ENCODE measurements around the gene EXOC2. TPM values are rescaled to one million over a fixed set of nuclear protein-coding genes. Genes with fewer than 3 reads are reported as not detected.
"Not testable (repeated sequence)": the region's sequence is repeated elsewhere in the genome, so short reads cannot be mapped to it uniquely, and the experiment has no call there.

Gene EXOC2
- total and polyA plus RNA-seq, 5 experiments from 2014 or later: 28.6 to 40.3 (median 36.7) TPM

DNA sequence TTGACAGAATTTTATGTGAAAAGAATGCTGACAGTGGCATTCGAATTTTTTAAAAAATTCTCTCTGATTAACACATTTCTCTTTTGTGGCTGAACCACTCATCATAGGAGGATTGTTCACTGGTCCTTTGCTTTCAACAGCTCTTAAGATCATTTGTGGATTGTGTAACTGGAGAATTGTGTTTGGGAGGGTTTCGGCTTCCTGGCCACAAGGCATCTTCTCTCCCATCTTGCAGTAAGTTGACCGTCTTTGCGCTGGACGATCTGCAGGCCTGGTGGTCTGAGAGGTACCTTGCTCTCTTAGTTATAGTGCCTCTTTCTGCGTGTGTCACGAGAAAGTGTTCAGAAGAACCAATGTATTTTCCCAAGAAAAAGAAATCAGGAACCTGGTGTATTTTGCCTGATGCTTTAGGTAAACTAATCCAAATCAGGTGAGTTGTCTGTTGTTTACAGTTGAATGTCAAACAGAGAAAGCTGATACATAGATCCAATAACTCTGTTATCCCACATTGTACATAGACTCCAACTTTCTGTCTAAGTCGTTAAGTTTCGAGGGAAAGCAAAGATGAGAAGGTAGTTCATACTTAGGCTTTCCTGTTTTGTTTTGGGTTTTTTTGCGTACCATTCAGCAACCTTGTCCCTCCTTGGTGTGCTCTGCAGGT lies 14.8 kb upstream of the EXOC2 start:
- Mint-ChIP-seq H3K4me1 (peaks cover 10 to 22% (median 17%) of the 10 kb centered on the region in 4 donors), H3K36me3 (no peaks in the 10 kb centered on the region), H3K4me3 (no peak overlapping the region), H3K9me3 (no peaks in the 10 kb centered on the region), H3K27ac (no peak overlapping the region), H3K27me3 (peaks cover 3 to 14% (median 5%) of the 10 kb centered on the region in 5 donors)
- POLR2A ChIA-PET: no interaction called here
- no peak for ATAC-seq
- no peak for DNase-seq

DNA sequence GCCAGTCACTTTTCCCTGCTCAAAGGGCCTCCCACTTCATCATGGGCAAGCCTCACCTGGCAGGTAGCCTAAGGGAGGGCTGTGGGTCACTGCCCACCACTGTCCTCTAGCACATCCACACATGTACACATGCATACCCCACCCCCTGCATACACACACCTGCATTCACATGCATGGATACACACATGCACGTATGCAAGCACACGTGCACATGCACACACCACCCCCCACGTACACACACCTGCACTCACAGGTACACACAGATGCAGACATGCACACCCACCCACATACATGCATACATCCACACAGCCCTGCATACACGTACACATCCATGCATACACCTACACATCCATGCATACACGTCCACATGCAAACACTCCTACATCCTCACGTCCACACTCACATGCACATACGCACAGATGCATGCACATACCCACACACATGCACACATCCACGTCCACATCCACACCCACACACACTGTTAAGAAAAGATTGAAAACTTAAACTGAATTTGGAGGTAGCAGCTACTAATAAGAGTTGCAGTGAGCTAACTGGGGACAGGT lies 14.0 kb upstream of the EXOC2 start:
- ATAC-seq (no peak), DNase-seq (no peak)
- Mint-ChIP-seq H3K27me3 (peaks cover 3 to 14% (median 6%) of the 10 kb centered on the region in 5 donors), H3K27ac (no peak overlapping the region), H3K36me3 (no peaks in the 10 kb centered on the region), H3K4me1 (peaks cover 10 to 21% (median 16%) of the 10 kb centered on the region in 4 donors), H3K4me3 (no peak overlapping the region), H3K9me3 (no peaks in the 10 kb centered on the region)
- POLR2A ChIA-PET: no interaction called here

DNA sequence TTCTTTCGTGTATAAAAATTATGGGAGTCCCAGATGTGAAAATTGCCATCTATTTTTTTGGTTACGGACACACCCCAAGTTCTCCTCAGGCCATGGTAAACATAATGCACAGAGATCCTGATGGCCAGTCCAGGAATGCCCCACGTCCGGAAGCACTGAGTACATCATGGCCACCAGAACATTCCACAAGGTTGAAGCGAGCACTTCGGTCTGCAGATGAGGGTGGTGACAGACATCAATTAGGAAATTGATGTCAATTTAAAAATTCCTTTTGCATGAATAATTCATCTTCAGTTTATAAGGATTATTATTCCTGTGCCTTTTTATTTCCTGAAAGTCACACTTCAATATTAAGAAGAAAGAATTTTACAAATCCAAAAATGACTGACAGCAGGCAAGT lies 13.2 kb upstream of the EXOC2 start:
- no peak for ATAC-seq

DNA sequence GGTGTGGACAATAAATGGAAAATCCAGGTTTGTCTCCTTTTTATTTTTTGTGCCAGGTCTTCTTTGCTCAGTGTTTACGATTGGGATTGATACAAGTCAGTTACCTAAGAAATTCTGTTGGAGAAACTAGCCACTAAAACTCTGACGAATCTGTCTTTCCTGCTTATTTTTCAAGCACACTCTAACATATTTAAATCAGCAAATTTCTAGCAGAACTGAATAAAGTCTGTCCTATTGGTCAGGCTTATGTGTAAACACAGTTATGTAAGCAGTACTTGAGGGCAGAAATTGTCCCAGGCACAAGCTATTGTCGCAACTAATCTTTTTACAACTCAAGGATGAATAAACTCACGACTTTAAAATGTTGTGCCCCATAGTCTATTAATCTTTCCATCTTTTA lies 12.1 kb upstream of the EXOC2 start:
- H3K9me3 Mint-ChIP-seq: no peaks in the 10 kb centered on the region
- ATAC-seq (no peak), DNase-seq (no peak)
- H3K4me1 Mint-ChIP-seq: peaks cover 0 to 4% (median 1%) of the 10 kb centered on the region in 4 donors
- H3K4me3 Mint-ChIP-seq: no peak overlapping the region
- POLR2A ChIA-PET: no interaction called here
- H3K27me3 Mint-ChIP-seq: peaks cover 3 to 14% (median 8%) of the 10 kb centered on the region in 5 donors
- no peak overlapping the region for H3K27ac Mint-ChIP-seq
- H3K36me3 Mint-ChIP-seq: no peaks in the 10 kb centered on the region

More for the DNA sequence above, 13.2 kb upstream of the EXOC2 start:
- Mint-ChIP-seq H3K4me3 (no peak overlapping the region), H3K4me1 (peaks cover 5 to 14% (median 8%) of the 10 kb centered on the region in 4 donors), H3K36me3 (no peaks in the 10 kb centered on the region), H3K9me3 (no peaks in the 10 kb centered on the region), H3K27ac (no peak overlapping the region), H3K27me3 (peaks cover 3 to 14% (median 6%) of the 10 kb centered on the region in 5 donors)
- POLR2A ChIA-PET: no interaction called here
- no peak for DNase-seq

DNA sequence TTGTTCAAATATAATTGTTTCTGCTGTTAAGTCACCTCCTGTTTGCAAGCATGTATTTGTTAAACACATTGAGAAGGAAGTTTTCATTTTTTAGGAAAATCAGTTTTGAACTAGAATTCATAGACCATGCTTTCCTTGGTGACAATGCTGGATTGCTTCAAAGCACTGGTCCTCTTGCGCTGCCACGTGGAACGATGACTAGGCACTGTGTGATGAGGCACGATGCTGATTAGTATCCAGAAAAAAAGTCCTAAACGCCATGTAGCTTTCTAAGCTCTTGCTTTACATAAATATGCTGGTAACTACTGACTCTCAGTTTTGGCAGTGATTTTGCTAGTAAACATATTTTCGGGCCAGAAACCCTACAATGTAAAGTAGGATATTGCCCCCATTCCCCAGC lies 11.1 kb upstream of the EXOC2 start:
- no peak for DNase-seq
- ATAC-seq: no peak
- H3K4me1 Mint-ChIP-seq: no peaks in the 10 kb centered on the region
- H3K27me3 Mint-ChIP-seq: peaks cover 3 to 14% (median 8%) of the 10 kb centered on the region in 5 donors
- POLR2A ChIA-PET: no interaction called here
- no peak overlapping the region for H3K4me3 Mint-ChIP-seq
- H3K9me3 Mint-ChIP-seq: no peaks in the 10 kb centered on the region
- no peaks in the 10 kb centered on the region for H3K36me3 Mint-ChIP-seq
- no peak overlapping the region for H3K27ac Mint-ChIP-seq

DNA sequence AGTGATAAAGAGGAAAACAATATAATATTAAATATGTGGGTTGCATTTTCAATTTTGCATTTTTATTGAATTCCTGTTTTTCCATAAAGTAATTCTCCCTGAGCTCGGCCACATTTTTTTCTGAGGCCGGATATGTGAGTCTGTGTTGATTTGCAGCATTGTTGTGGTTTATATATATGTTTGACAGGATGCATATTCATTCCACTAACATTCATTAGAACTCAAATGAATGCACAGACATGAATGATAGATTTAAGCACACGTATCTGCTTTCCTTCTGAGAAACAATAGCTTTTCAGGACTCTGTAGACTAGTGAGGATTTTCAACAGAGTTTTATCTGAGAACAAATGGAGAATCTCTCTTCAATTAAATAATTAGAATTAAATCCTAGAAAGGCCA lies 10.6 kb upstream of the EXOC2 start:
- Mint-ChIP-seq H3K27me3 (peaks cover 3 to 14% (median 8%) of the 10 kb centered on the region in 5 donors), H3K27ac (no peak overlapping the region), H3K4me3 (no peak overlapping the region), H3K9me3 (no peaks in the 10 kb centered on the region), H3K36me3 (no peaks in the 10 kb centered on the region), H3K4me1 (no peaks in the 10 kb centered on the region)
- POLR2A ChIA-PET: no interaction called here
- DNase-seq (no peak), ATAC-seq (no peak)

DNA sequence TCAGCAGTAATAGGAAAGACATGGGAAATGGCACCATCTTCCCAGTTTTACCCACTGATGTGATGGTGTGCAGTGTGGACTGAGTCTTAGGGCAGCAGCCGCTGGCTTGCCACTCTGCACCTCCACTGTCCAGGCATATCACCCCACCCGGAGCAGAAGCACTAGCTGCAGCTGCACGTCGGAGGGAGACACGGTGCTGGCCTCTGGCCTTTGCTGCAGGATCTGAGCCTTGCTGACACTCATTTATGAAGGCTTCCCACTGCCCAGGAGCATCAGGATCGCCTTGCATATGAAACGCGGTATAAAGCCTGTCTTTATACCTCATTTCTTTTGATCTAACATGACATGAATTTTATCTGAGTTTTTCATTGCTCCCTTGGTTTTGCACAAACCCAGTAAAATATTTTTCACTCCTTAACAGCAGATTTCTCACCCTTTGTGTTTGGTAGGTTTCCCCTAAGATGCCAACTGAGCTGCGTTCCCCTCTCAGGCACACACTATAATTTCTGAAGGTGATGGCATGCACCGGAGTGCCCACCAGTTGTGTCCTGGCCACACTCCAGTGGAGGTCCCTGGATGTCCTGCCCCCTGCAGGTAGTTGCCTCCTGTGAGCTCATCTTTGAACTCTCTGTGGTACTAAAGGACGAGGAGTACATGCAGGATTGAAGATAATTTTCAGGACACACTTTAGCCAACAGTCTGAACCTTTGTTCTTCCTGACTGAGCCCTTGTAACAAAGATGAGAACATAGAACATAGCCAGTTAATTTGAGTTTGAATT lies 9.0 kb upstream of the EXOC2 start:
- ATAC-seq (no peak), DNase-seq (no peak)
- POLR2A ChIA-PET: interaction anchor here (0.9 kb wide), 1 partner anchor 10 kb away, joined by 3 read pairs; no protein-coding TSS in a partner anchor
- peaks cover 0 to 9% (median 4%) of the 10 kb centered on the region in 5 donors for H3K27me3 Mint-ChIP-seq
- H3K36me3 Mint-ChIP-seq: no peaks in the 10 kb centered on the region
- no peaks in the 10 kb centered on the region for H3K4me1 Mint-ChIP-seq
- H3K9me3 Mint-ChIP-seq: no peaks in the 10 kb centered on the region
- no peak overlapping the region for H3K27ac Mint-ChIP-seq
- no peak overlapping the region for H3K4me3 Mint-ChIP-seq

DNA sequence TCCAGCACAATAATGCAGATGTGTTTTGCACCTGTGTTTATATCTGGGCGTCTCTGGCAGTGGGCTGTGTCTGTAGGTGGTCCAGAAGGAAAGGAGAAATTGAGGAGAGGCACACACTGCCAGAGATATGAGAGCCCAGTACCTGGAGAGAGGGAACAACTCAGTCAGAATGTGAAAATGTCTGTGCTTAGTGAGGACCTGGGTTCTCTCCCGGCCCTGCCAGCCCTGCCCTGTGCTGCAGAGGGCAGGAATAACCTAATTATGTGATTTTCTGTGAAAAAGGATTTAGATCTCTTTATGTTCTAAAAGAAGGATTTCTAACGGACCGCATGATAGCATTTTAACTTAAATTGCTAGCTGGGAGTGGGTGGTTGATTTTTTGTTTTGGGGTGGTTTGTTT lies 8.3 kb upstream of the EXOC2 start:
- POLR2A ChIA-PET: interaction anchor here (0.9 kb wide), 1 partner anchor 9 kb away, joined by 3 read pairs; no protein-coding TSS in a partner anchor
- Mint-ChIP-seq H3K4me1 (no peaks in the 10 kb centered on the region), H3K9me3 (no peaks in the 10 kb centered on the region), H3K27me3 (peaks cover 0 to 8% (median 0%) of the 10 kb centered on the region in 5 donors), H3K4me3 (no peak overlapping the region), H3K36me3 (no peaks in the 10 kb centered on the region), H3K27ac (no peak overlapping the region)
- ATAC-seq: no peak
- no peak for DNase-seq

DNA sequence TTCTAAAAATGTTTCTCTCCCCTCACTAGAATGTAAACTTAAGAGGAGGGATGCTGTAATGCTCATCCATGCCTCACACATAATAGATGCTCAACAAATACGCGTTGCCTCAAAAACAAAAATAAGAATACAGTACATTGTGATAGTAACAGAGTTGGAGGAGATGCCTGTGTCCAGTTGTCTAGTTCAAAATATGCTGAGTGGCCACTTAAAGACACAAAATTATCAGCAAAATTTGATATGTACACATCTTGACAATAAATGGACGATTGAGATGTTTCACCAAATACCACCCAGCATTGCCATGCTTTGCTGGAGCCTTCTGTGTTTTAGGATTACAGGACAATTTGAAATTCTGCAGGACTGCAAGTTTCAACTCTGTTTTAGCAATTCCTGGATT lies 7.6 kb upstream of the EXOC2 start:
- POLR2A ChIA-PET: no interaction called here

DNA sequence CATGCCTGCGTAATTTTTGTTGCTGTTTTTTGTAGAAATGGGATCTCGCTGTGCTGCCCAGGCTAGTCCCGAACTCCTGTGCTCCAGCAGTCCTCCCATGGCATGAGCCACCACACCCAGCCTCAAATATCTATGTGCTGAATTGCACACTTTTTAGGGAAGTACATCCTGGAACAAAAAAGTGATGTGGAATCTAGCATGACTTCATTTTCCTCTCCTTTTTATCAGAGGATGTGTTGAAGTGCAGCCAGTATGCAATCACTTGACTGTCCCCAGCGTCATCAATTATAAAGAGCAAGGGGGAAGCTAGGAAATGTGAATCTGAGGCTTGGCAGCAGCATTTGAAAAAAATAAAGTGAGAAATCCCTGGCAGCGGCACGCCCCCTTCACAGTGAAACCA lies 6.4 kb upstream of the EXOC2 start:
- H3K4me1 Mint-ChIP-seq: peaks cover 0 to 2% (median 0%) of the 10 kb centered on the region in 4 donors
- POLR2A ChIA-PET: no interaction called here
- H3K9me3 Mint-ChIP-seq: no peaks in the 10 kb centered on the region
- DNase-seq (no peak), ATAC-seq (no peak)
- no peak overlapping the region for H3K27ac Mint-ChIP-seq
- H3K4me3 Mint-ChIP-seq: no peak overlapping the region
- H3K27me3 Mint-ChIP-seq: peaks cover 0 to 6% (median 0%) of the 10 kb centered on the region in 5 donors
- no peaks in the 10 kb centered on the region for H3K36me3 Mint-ChIP-seq

More for the DNA sequence above, 7.6 kb upstream of the EXOC2 start:
- Mint-ChIP-seq H3K36me3 (no peaks in the 10 kb centered on the region), H3K27ac (no peak overlapping the region), H3K9me3 (no peaks in the 10 kb centered on the region), H3K4me3 (no peak overlapping the region), H3K4me1 (no peaks in the 10 kb centered on the region), H3K27me3 (peaks cover 0 to 8% (median 0%) of the 10 kb centered on the region in 5 donors)
- ATAC-seq (no peak), DNase-seq (no peak)

DNA sequence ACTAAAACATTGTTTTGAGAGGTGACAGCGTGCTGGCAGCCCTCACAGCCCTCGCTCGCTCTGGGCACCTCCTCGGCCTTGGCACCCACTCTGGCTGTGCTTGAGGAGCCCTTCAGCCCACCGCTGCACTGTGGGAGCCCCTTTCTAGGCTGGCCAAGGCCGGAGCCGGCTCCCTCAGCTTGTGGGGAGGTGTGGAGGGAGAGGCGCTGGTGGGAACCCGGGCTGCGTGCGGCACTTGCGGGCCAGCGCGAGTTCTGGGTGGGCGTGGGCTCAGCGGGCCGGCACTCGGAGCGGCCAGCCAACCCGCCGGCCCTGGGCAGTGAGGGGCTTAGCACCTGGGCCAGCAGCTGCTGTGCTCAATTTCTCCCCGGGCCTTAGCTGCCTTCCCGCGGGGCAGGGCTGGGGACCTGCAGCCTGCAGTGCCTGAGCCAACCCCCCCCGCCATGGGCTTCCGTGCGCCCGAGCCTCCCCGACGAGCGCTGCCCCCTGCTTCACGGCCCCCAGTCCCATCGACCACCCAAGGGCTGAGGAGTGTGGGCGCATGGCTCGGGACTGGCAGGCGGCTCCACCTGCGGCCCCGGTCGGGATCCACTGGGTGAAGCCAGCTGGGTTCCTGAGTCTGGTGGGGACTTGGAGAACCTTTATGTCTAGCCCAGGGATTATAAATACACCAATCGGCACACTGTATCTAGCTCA lies 1.6 kb upstream of the EXOC2 start:
- not testable (repeated sequence) for H3K36me3 Mint-ChIP-seq, H3K27me3 Mint-ChIP-seq, ATAC-seq, H3K9me3 Mint-ChIP-seq, H3K27ac Mint-ChIP-seq, DNase-seq
- Mint-ChIP-seq H3K4me3 (peak overlapping the region in 3 of 10 donors; percentile 38 to 95 (median 53)), H3K4me1 (peaks cover 13 to 40% (median 32%) of the 10 kb centered on the region in 4 donors)
- POLR2A ChIA-PET: interaction anchor here (3.1 kb wide), 1 partner anchor 16 kb away, joined by 19 read pairs; no protein-coding TSS in a partner anchor

DNA sequence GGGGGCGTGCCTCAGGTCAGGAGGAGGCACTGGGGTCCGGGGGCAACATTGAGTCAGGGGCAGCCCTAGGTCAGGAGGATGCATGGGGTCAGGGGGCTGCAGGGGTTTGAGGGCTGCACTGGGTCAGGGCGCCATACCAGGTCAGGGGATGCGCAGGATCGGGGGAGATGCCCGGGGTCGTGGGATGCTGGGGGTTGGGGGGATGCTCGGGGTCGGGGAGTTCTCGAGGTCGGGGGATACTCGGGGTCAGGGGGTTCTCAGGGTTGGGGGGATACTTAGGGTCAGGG lies 727 bp upstream of the EXOC2 start:
- Mint-ChIP-seq H3K4me3 (peak overlapping the region; percentile 32 to 98 (median 94)), H3K9me3 (no peaks in the 10 kb centered on the region), H3K27ac (peak overlapping the region in 4 of 10 donors; percentile 31 to 93 (median 63)), H3K36me3 (peaks cover 0 to 8% (median 0%) of the 10 kb centered on the region in 3 donors), H3K4me1 (peaks cover 16 to 46% (median 36%) of the 10 kb centered on the region in 4 donors), H3K27me3 (no peaks in the 10 kb centered on the region)
- DNase-seq: no peak
- ATAC-seq: no peak
- POLR2A ChIA-PET: interaction anchor here (3.1 kb wide), 1 partner anchor 17 kb away, joined by 19 read pairs; no protein-coding TSS in a partner anchor
